GM10266 (cell line): ENCODE measurements around the gene MICB.
A peak's percentile ranks its signal among the peaks of the same experiment; 100 is the strongest.

Experiments
- DNase-seq: peaks from one replicate; pipeline ENCODE4 v3.0.0; 2012; ENCODE audit errors: extremely low spot score
- CTCF ChIP-seq: IDR thresholded peaks from 2 replicates; pipeline ENCODE4 v1.5.1; 2012; ENCODE audit warnings: mild to moderate bottlenecking, low read depth; ENCODE audit not compliant: control insufficient read depth, insufficient read depth; ENCODE audit errors: missing control alignments

Gene MICB

DNA sequence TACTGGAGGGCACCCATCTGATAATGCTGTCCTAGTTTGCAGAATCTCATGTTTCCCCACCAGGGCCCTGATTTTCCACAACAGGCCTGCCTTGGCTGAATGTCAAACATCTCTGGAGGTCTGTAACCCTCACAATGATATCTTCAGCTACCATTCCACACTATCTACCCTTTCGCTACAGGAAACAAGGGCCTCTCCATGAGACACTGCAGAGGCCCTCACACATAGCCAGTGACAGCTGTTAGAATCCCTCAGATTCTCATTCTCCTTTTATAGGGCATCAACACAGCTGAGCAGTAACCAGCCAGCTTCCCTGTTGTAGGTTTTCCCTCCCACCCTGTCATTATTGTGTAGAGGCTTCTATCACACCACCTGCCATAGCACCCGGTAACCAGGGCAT lies 29.6 kb upstream of the MICB start:
- TF ChIP-seq CTCF = no peak
- DNase-seq = no peak

DNA sequence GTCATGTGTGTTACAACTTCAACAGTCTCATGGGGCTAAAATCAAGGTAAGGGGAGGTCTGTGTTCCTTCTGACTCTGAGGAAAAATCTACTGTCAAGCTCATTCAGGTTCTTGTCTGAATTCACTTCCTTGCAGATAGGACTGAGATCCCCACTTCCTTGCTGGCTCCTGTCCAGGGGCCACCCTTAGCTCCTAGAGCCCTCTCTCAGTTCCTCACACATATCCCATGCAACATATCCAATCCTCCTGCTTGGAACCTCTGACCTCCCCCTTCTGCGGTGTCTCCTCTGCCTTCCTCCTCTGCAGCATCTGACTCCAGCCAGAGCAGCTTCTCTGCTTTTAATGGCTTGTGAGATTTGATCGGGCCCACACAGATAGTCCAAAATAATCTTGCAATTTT lies 27.1 kb upstream of the MICB start:
- DNase-seq = no peak

DNA sequence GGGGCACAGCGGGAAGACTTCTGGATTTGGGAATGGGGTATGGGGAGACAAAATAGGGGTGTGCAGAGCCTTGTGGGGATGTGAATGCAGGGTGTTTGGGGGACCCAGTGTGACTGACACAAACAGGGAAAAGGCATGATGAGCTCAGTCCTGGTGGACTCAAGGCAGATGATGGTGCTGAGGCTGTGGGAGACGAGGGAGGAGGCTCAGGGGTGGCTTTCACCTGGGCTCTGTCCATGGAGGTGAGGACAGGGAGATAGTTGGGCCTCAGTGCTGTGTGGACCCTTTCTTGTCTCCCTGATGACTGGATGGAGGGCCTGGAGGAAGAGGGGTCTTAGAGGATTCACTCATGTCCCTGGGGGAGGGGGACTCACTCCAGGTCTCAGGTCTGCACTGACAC lies 26.2 kb upstream of the MICB start:
- no peak for TF ChIP-seq CTCF
- no peak for DNase-seq

More for the DNA sequence above, 27.1 kb upstream of the MICB start:
- no peak for TF ChIP-seq CTCF

DNA sequence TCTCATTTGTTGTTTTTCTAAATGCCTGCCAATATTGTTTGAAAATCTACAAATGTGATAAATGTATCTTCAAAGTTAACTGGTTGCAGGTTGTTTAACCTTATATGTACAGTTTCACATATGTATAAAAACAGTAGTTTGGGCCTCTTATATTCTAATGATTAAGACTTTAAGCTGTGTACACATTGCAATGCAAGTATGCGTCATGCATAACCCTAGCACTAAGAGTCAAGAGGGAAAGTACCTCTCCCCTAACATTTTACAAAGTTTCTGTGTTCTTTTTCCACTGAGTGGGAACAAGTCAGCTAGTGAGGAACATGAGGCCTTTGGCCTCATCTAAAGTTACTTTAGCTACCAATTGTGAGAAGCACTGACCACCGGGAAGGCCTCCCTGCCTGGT lies 25.7 kb upstream of the MICB start:
- DNase-seq = no peak
- TF ChIP-seq CTCF = no peak

- TF ChIP-seq CTCF = no peak
- DNase-seq = no peak
These were observed 24.7 kb upstream of the MICB start for GRCh38 chr6:31473244-31473643.

GRCh38 chr6:31473780-31474761 lies 23.9 kb upstream of the MICB start:
- no peak for TF ChIP-seq CTCF
- no peak for DNase-seq

GRCh38 chr6:31474871-31475286 lies 23.1 kb upstream of the MICB start:
- peak; percentile 24 for TF ChIP-seq CTCF
- DNase-seq = no peak
